ENCODE measurements around the gene CRB3.
A peak's percentile ranks its signal among the peaks of the same experiment; 100 is the strongest.
"Not testable (repeated sequence)": the region's sequence is repeated elsewhere in the genome, so short reads cannot be mapped to it uniquely, and the experiment has no call there.

The CRB3 gene

GRCh38 chr19:6508028-6508771, 44.1 kb downstream of the CRB3 start:
- H3K9ac ChIP-seq (ENCODE audit: low read depth, low read length); H3K4me1 ChIP-seq (ENCODE audit: control insufficient read depth, insufficient read depth, low read length); H3K36me3 ChIP-seq (ENCODE audit: control insufficient read depth, insufficient read depth, low read length); H3K9me3 ChIP-seq (ENCODE audit: control insufficient read depth, insufficient read depth, low read length); H3K4me3 ChIP-seq (ENCODE audit: low read depth, low read length); H3K27me3 ChIP-seq (ENCODE audit: control insufficient read depth, insufficient read depth, low read length): not testable (repeated sequence)

- Histone ChIP-seq H3K4me1 (ENCODE audit: control insufficient read depth, insufficient read depth, low read length) (no peaks in the 10 kb centered on the region), H3K27me3 (ENCODE audit: control insufficient read depth, insufficient read depth, low read length) (no peaks in the 10 kb centered on the region), H3K9ac (ENCODE audit: low read depth, low read length) (no peak overlapping the region), H3K36me3 (ENCODE audit: control insufficient read depth, insufficient read depth, low read length) (no peaks in the 10 kb centered on the region), H3K4me3 (ENCODE audit: low read depth, low read length) (no peak overlapping the region), H3K9me3 (ENCODE audit: control insufficient read depth, insufficient read depth, low read length) (no peaks in the 10 kb centered on the region)
Observed at GRCh38 chr19:6509118-6509971, 45.3 kb downstream of the CRB3 start.

GRCh38 chr19:6510618-6511017, 46.5 kb downstream of the CRB3 start:
- H3K9ac ChIP-seq (ENCODE audit: low read depth, low read length) = no peak overlapping the region

GRCh38 chr19:6514089-6514488, 50.0 kb downstream of the CRB3 start:
- H3K9ac ChIP-seq (ENCODE audit: low read depth, low read length) = no peak overlapping the region
- no peak overlapping the region for H3K4me3 ChIP-seq (ENCODE audit: low read depth, low read length)
- no peaks in the 10 kb centered on the region for H3K9me3 ChIP-seq (ENCODE audit: control insufficient read depth, insufficient read depth, low read length)
- H3K27me3 ChIP-seq (ENCODE audit: control insufficient read depth, insufficient read depth, low read length) = no peaks in the 10 kb centered on the region
- H3K4me1 ChIP-seq (ENCODE audit: control insufficient read depth, insufficient read depth, low read length) = no peaks in the 10 kb centered on the region
- H3K36me3 ChIP-seq (ENCODE audit: control insufficient read depth, insufficient read depth, low read length) = no peaks in the 10 kb centered on the region

More at GRCh38 chr19:6510618-6511017, 46.5 kb downstream of the CRB3 start:
- no peaks in the 10 kb centered on the region for H3K9me3 ChIP-seq (ENCODE audit: control insufficient read depth, insufficient read depth, low read length)
- H3K4me3 ChIP-seq (ENCODE audit: low read depth, low read length) = no peak overlapping the region
- H3K27me3 ChIP-seq (ENCODE audit: control insufficient read depth, insufficient read depth, low read length) = no peaks in the 10 kb centered on the region
- H3K36me3 ChIP-seq (ENCODE audit: control insufficient read depth, insufficient read depth, low read length) = no peaks in the 10 kb centered on the region
- H3K4me1 ChIP-seq (ENCODE audit: control insufficient read depth, insufficient read depth, low read length) = no peaks in the 10 kb centered on the region

- Histone ChIP-seq H3K27me3 (ENCODE audit: control insufficient read depth, insufficient read depth, low read length) (no peaks in the 10 kb centered on the region), H3K9ac (ENCODE audit: low read depth, low read length) (no peak overlapping the region), H3K36me3 (ENCODE audit: control insufficient read depth, insufficient read depth, low read length) (no peaks in the 10 kb centered on the region)
Observed at GRCh38 chr19:6514926-6515544, 51.0 kb downstream of the CRB3 start.

GRCh38 chr19:6516018-6516658, 52.1 kb downstream of the CRB3 start:
- Histone ChIP-seq H3K9me3 (ENCODE audit: control insufficient read depth, insufficient read depth, low read length) (no peaks in the 10 kb centered on the region), H3K4me3 (ENCODE audit: low read depth, low read length) (peak overlapping the region; percentile 88), H3K4me1 (ENCODE audit: control insufficient read depth, insufficient read depth, low read length) (no peaks in the 10 kb centered on the region), H3K36me3 (ENCODE audit: control insufficient read depth, insufficient read depth, low read length) (no peaks in the 10 kb centered on the region), H3K27me3 (ENCODE audit: control insufficient read depth, insufficient read depth, low read length) (no peaks in the 10 kb centered on the region), H3K9ac (ENCODE audit: low read depth, low read length) (no peak overlapping the region)

More at GRCh38 chr19:6514926-6515544, 51.0 kb downstream of the CRB3 start:
- Histone ChIP-seq H3K9me3 (ENCODE audit: control insufficient read depth, insufficient read depth, low read length) (no peaks in the 10 kb centered on the region), H3K4me1 (ENCODE audit: control insufficient read depth, insufficient read depth, low read length) (no peaks in the 10 kb centered on the region), H3K4me3 (ENCODE audit: low read depth, low read length) (no peak overlapping the region)
